Measurements from ENCODE around the gene ATP5PD. TPM values are rescaled to one million over a fixed set of nuclear protein-coding genes. Genes with fewer than 3 reads are reported as not detected.

Gene ATP5PD
- total RNA-seq, 1 experiment from 2014 or later = 601 TPM

- no peaks in the 10 kb centered on the region for H3K4me1 ChIP-seq (replicated peaks)
- no peaks in the 10 kb centered on the region for H3K27me3 ChIP-seq (replicated peaks)
- no peak for DNase-seq (ENCODE audit: low read depth in 1 of 2, low spot score in 2 of 2)
- peaks cover 41% of the 10 kb centered on the region for H3K36me3 ChIP-seq
- no peak overlapping the region for H3K4me3 ChIP-seq
- no peaks in the 10 kb centered on the region for H3K9me3 ChIP-seq (replicated peaks)
- H3K27ac ChIP-seq = no peak overlapping the region
Measured at GRCh38 chr17:74998783-74999182, 48.0 kb downstream of the ATP5PD start.

- no peaks in the 10 kb centered on the region for H3K9me3 ChIP-seq (replicated peaks)
- no peak overlapping the region for H3K4me3 ChIP-seq
- no peaks in the 10 kb centered on the region for H3K4me1 ChIP-seq (replicated peaks)
- DNase-seq (ENCODE audit: low read depth in 1 of 2, low spot score in 2 of 2) = no peak
- no peaks in the 10 kb centered on the region for H3K27me3 ChIP-seq (replicated peaks)
- no peak overlapping the region for H3K27ac ChIP-seq
- peaks cover 16% of the 10 kb centered on the region for H3K36me3 ChIP-seq
Measured at GRCh38 chr17:74995847-74996246, 50.9 kb downstream of the ATP5PD start.

- no peaks in the 10 kb centered on the region for H3K4me1 ChIP-seq (replicated peaks)
- no peak for DNase-seq (ENCODE audit: low read depth in 1 of 2, low spot score in 2 of 2)
- no peak overlapping the region for H3K27ac ChIP-seq
Measured at GRCh38 chr17:74994440-74994839, 52.3 kb downstream of the ATP5PD start.

GRCh38 chr17:74992223-74992622 lies 54.5 kb downstream of the ATP5PD start:
- no peaks in the 10 kb centered on the region for H3K27me3 ChIP-seq (replicated peaks)
- DNase-seq (ENCODE audit: low read depth in 1 of 2, low spot score in 2 of 2) = no peak
- peaks cover 14% of the 10 kb centered on the region for H3K4me1 ChIP-seq (replicated peaks)
- H3K36me3 ChIP-seq = peaks cover 19% of the 10 kb centered on the region; the same call in 1 of the 2 replicates
- no peak overlapping the region for H3K4me3 ChIP-seq
- no peak overlapping the region for H3K27ac ChIP-seq
- no peaks in the 10 kb centered on the region for H3K9me3 ChIP-seq (replicated peaks)

More at GRCh38 chr17:74994440-74994839, 52.3 kb downstream of the ATP5PD start:
- no peaks in the 10 kb centered on the region for H3K9me3 ChIP-seq (replicated peaks)
- H3K4me3 ChIP-seq = no peak overlapping the region
- peaks cover 11% of the 10 kb centered on the region; the same call in 1 of the 2 replicates for H3K36me3 ChIP-seq
- no peaks in the 10 kb centered on the region for H3K27me3 ChIP-seq (replicated peaks)

- Histone ChIP-seq H3K27ac (no peak overlapping the region), H3K4me1 (replicated peaks) (peaks cover 18% of the 10 kb centered on the region), H3K9me3 (replicated peaks) (no peaks in the 10 kb centered on the region), H3K27me3 (replicated peaks) (no peaks in the 10 kb centered on the region), H3K36me3 (peaks cover 19% of the 10 kb centered on the region; the same call in 1 of the 2 replicates), H3K4me3 (no peak overlapping the region)
- no peak for DNase-seq (ENCODE audit: low read depth in 1 of 2, low spot score in 2 of 2)
Measured at GRCh38 chr17:74990581-74991105, 56.1 kb downstream of the ATP5PD start.

Other genes starting within 250 kb of the ATP5PD start
- not detected in 2 replicates for gene GRIN2C, start 187.1 kb downstream of the ATP5PD start, total RNA-seq (2014; rRNA removed; shearing (Covaris generic))
- 14.5 and 18.3 TPM in 2 replicates for gene FDXR, start 174.0 kb downstream of the ATP5PD start, total RNA-seq (2014; rRNA removed; shearing (Covaris generic))
- gene FADS6, start 153.3 kb downstream of the ATP5PD start, total RNA-seq (2014; rRNA removed; shearing (Covaris generic)) = not detected in 2 replicates
- not detected in 2 replicates for gene USH1G, start 123.7 kb downstream of the ATP5PD start, total RNA-seq (2014; rRNA removed; shearing (Covaris generic))
- not detected in 2 replicates for gene OTOP2, start 122.7 kb downstream of the ATP5PD start, total RNA-seq (2014; rRNA removed; shearing (Covaris generic))
- gene OTOP3, start 111.1 kb downstream of the ATP5PD start, total RNA-seq (2014; rRNA removed; shearing (Covaris generic)) = not detected in 2 replicates
- 0.16 TPM in 1 of 2 replicates, not detected in the other for gene HID1, start 74.2 kb downstream of the ATP5PD start, total RNA-seq (2014; rRNA removed; shearing (Covaris generic))
- 9.6 and 14.7 TPM in 2 replicates for gene CDR2L, start 59.3 kb downstream of the ATP5PD start, total RNA-seq (2014; rRNA removed; shearing (Covaris generic))
- gene MRPL58, start 34.3 kb downstream of the ATP5PD start, total RNA-seq (2014; rRNA removed; shearing (Covaris generic)) = 154 and 186 TPM in 2 replicates
- 24.4 and 28.6 TPM in 2 replicates for gene KCTD2, start 256 bp upstream of the ATP5PD start, total RNA-seq (2014; rRNA removed; shearing (Covaris generic))
- gene SLC16A5, start 41.0 kb upstream of the ATP5PD start, total RNA-seq (2014; rRNA removed; shearing (Covaris generic)) = 0.50 and 0.71 TPM in 2 replicates
- 5.3 and 6.6 TPM in 2 replicates for gene ARMC7, start 63.0 kb upstream of the ATP5PD start, total RNA-seq (2014; rRNA removed; shearing (Covaris generic))
- gene NT5C, start 84.8 kb upstream of the ATP5PD start, total RNA-seq (2014; rRNA removed; shearing (Covaris generic)) = 130 and 136 TPM in 2 replicates
- gene JPT1, start 107.5 kb upstream of the ATP5PD start, total RNA-seq (2014; rRNA removed; shearing (Covaris generic)) = 340 and 870 TPM in 2 replicates
- gene SUMO2, start 136.0 kb upstream of the ATP5PD start, total RNA-seq (2014; rRNA removed; shearing (Covaris generic)) = 177 and 212 TPM in 2 replicates
- 75.1 and 110 TPM in 2 replicates for gene NUP85, start 158.7 kb upstream of the ATP5PD start, total RNA-seq (2014; rRNA removed; shearing (Covaris generic))
- gene GGA3, start 214.6 kb upstream of the ATP5PD start, total RNA-seq (2014; rRNA removed; shearing (Covaris generic)) = 13.1 and 13.8 TPM in 2 replicates
- 91.5 and 113 TPM in 2 replicates for gene MRPS7, start 214.9 kb upstream of the ATP5PD start, total RNA-seq (2014; rRNA removed; shearing (Covaris generic))
- gene MIF4GD, start 224.3 kb upstream of the ATP5PD start, total RNA-seq (2014; rRNA removed; shearing (Covaris generic)) = 8.5 and 10.7 TPM in 2 replicates
- gene SLC25A19, start 242.5 kb upstream of the ATP5PD start, total RNA-seq (2014; rRNA removed; shearing (Covaris generic)) = 8.5 and 21.7 TPM in 2 replicates